Neural progenitor cell (in vitro differentiated cells): ENCODE measurements around the gene SLC4A4.

Experiments used
- CTCF ChIP-seq: fragments of 200-600 bp; sonication (generic); IDR thresholded peaks from 2 replicates; pipeline ENCODE4 v1.5.1; 2017; ENCODE audit warnings: antibody characterized with exemption, mild to moderate bottlenecking
- EZH2phosphoT487 ChIP-seq: fragments of 200-600 bp; sonication (generic); IDR thresholded peaks from 2 replicates; pipeline ENCODE4 v1.6.1; 2017; ENCODE audit warnings: antibody characterized with exemption

DNA sequence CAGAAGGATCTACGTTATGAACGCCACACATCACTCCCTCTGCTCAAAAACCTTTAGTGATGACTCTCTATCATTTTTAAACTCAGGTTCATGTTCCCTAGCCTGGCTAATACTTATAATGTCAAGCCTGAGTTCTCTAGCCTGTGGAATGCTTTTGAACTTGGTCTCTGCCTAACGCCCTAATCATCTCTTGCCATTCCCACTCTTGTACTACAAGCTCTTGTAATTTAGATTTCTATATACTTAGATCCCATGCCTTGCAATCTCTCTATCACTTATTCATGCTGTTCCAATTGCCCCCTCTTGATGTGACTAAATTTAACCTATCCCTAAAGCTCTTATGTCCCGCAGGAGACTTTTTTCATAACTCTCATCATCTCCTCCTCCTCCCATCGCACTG is 40.3 kb downstream of the SLC4A4 start:
- no peak for TF ChIP-seq CTCF
- no peak for TF ChIP-seq EZH2phosphoT487
